ENCODE measurements around the gene EIF4E1B.

The EIF4E1B gene

DNA sequence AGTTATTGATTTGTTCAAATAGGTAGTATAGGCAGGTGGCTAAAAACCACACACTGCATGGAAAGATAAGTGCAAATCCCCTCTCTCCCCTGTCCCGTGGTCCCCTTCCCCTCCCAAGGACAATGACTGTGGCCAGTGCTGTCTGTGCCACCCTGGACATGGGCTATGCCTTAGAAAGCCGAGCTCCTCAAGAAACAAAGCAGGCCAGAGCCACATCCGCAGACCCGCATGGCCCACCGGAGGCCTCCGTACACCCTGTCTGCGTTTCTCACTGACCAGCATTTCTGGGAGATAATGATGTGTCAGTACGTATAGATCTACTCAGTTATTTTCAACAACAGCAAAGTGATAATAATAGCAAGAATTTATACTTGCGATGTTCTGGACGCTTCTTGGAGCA, 33.1 kb downstream of the EIF4E1B start:
- no peak for DNase-seq (ENCODE audit: low read depth, low spot score)

- DNase-seq (ENCODE audit: low read depth, low spot score), result no peak
These were observed 34.0 kb downstream of the EIF4E1B start for GRCh38 chr5:176664479-176664878.

DNA sequence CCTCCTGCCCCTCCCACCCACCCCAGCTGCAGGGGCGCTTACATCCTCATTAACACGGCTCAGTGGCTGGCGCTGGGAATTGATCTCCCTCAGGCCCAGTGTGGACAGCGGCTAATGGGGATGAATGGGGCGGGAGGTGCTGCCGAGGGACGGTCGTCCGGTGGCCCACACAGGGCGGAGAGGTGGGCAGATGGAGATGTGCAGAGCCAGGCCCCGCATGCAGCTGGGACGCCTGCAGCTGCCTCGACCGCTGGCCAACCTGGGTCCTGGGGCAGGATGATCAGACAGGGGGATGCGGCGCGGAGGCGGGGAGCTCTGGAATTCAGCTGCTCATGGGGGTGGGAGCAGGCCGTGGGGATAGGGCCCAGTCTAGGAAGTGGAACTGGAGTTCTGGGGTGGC, 34.4 kb downstream of the EIF4E1B start:
- no peak for DNase-seq (ENCODE audit: low read depth, low spot score)

DNA sequence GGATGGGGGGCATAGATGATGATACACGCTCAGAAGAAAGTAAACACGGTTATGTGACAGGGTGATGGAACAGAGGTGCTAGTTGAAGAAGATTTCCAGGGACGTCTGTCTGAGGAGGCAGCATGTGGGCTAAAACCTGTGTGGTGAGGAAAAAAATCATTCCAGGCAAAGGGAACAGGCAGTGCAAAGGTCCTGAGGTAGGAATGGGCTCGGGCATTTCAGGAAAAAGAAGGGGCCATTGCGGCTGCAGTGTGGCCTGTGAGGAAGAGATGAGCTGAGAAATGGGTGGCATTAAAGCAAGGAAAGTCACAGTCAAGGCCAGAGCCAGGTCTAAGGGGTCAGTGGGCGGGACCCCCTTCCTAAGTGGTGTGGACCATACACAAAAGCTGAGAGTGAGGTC, 35.0 kb downstream of the EIF4E1B start:
- no peak for DNase-seq (ENCODE audit: low read depth, low spot score)

DNA sequence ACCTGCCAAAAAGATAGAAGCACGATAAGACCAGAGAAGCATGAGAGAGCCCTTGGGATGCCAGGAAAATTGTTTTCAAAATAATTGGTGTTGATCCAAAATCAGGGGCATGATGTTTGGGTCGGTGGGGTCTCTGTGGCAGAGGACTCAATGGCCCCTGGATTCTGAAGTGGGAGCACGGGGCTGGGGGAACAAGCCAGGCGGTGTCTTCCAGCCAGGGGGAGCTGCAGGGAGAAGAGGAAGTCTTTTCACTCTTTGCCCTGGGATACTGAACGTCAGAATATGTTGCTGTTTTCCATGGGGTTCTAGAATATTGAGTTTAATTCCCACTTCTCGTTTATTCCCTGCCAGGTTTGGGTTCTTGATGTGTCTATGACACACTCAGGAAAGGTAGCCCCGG, 37.2 kb downstream of the EIF4E1B start:
- DNase-seq (ENCODE audit: low read depth, low spot score), result no peak

DNA sequence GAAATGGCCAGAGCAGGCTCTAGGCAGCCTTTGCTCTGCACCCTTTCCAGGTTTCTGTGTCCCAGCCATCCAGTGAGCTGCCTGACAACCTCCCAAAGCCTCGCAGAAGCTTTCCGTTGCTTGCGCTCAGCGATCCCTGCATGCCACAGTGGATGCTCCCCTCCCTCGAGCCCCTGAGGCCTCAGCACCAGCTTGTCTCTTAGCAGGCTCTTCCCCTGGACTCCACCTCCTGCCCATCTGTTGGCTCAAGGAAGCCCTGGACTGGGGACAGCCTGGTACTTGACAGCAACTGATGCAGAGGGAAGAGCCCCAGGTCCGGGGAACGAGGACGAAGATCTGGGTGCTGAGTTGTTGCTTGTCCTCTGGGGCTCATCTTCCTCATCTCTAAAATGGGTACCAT, 40.0 kb downstream of the EIF4E1B start:
- no peak for DNase-seq (ENCODE audit: low read depth, low spot score)

DNA sequence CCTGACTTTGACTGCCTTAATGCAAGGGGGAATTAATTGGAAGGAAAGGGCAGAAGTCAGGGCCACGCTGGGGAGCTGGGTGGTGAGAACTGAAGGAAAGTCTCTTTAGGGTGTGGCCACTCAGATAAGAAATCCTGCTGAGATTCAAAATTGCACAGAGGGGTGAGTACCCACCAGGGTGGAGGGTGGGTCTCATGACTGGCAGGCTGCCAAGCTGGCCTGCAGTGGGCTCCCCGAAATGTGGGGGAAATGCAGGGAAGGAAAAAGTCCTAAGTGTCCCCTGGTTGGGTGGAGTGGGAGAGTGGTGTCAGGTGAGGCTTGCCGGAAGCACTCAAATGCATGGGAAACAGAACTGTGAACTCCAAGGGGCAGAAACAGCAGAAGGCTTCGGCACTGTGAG, 40.9 kb downstream of the EIF4E1B start:
- DNase-seq (ENCODE audit: low read depth, low spot score), result no peak

- no peak for DNase-seq (ENCODE audit: low read depth, low spot score)
These were observed 41.6 kb downstream of the EIF4E1B start for GRCh38 chr5:176671890-176672747.

- no peak for DNase-seq (ENCODE audit: low read depth, low spot score)
These were observed 43.4 kb downstream of the EIF4E1B start for GRCh38 chr5:176673651-176674583.

- no peak for DNase-seq (ENCODE audit: low read depth, low spot score)
These were observed 44.3 kb downstream of the EIF4E1B start for GRCh38 chr5:176674799-176675198.

DNA sequence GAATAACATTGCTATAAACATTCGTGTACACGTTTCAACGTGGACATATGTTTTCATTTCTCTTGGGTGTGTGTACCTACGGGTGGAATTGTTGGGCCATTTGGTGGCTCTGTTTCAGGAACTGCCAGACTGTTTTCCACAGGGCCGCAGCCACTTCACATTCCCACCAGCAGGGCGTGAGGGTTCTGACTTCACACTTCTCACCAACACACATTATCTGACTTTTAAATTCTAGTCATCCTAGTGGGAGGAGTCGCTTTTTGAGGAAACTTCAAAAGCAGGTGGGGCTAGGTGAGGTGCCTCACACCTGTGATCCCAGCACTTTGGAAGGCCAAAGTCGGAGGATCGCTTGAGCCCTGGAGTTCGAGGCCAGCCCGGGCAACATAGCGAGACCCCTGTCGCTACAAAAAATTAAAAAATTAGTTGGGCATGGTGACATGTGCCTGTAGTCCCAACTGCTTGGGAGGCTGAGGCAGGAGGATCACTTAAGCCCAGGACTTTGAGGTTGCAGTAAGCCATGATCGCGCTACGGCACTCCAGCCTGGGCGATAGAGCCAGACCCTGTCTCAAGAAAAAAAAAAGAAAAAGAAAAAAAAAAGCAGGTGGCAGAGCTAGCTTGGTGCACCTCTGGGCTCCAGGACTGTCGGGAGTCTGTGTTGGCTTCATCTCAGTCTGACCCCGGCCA, 45.3 kb downstream of the EIF4E1B start:
- DNase-seq (ENCODE audit: low read depth, low spot score), result peak; percentile 52

DNA sequence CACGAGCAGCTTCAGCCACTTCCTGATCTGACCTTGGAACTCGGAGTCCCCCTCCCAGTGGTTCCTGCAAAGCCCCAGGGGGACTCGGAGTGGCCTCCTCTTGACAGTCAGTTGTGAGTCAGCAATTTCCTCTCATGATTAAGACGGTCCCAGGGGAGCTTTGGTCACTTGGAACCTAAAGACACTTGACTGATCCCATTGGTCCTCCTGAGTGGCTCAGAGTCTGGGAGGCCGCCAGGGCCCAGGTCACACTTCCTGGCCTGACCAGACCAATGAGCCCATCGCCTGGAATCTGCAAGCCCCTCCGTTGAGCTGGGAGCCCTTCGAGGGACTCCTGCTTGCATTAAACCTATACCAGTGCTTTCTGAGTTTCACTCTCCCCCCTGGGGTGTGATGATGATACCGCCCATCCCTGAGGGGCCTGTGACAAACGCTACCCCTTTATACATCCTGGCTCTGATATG, 45.9 kb downstream of the EIF4E1B start:
- peak; percentile 18 for DNase-seq (ENCODE audit: low read depth, low spot score)

GRCh38 chr5:176677209-176677939, 46.9 kb downstream of the EIF4E1B start:
- DNase-seq (ENCODE audit: low read depth, low spot score), result no peak

- no peak for DNase-seq (ENCODE audit: low read depth, low spot score)
These were observed 48.1 kb downstream of the EIF4E1B start for GRCh38 chr5:176678584-176678983.

DNA sequence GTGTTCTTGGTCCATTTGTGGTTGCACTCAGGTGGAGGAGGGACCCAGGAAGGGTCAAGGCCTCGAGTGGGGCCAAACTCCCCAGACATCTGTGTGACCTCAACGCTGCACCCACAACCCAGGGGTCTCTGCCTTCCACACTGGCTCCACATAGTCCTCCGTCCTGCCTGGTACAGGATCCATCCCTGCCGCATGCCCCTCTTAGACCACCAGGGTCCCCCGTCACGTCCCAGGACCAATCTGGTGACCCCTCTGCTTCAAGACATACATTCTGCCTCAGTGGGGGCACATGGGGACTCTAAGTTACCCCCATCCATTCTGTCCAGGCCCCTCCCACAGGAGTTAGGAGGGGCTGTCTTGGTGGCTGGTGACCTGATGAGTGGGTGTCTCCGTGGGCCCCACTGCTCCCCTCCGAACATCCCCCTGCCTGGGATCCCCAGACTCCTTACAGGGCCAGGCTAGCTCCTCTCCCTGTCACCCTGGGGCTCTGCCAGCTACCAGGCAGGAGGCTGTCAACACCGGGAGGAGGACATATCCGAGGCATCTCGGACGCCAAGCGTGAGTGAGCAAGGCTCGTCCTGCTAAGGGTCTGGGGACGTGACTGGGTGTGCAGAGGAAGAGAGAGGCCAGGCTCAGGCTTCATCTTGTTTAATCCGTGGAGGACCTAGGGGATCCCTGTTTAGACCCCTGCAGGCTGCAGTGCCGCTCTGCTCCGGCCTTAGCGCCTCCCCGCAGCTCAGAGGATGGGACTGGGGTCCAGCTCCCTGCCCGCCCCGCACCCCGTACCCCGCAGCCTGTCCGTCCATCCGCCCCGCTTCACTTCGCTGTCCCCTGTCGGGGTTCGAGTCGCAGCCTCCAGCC, 49.1 kb downstream of the EIF4E1B start:
- no peak for DNase-seq (ENCODE audit: low read depth, low spot score)

DNA sequence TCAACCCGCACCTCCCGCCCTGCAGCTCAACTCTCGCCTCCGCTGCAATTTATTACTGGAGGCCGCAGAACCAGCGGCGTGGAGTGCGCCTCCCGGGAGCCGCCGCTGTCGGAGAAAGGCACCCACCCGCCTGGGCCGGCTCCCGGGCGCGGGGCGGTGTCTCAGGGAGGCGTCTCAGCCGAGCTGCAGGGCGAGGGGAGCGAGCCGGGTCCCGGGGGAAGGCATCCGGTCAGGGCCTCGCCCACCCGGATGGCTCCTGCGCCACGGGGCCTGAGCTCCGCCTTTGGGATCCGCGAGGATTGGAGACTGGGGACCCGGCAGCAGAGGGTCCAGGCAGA, 49.7 kb downstream of the EIF4E1B start:
- DNase-seq (ENCODE audit: low read depth, low spot score), result peak; percentile 14

DNA sequence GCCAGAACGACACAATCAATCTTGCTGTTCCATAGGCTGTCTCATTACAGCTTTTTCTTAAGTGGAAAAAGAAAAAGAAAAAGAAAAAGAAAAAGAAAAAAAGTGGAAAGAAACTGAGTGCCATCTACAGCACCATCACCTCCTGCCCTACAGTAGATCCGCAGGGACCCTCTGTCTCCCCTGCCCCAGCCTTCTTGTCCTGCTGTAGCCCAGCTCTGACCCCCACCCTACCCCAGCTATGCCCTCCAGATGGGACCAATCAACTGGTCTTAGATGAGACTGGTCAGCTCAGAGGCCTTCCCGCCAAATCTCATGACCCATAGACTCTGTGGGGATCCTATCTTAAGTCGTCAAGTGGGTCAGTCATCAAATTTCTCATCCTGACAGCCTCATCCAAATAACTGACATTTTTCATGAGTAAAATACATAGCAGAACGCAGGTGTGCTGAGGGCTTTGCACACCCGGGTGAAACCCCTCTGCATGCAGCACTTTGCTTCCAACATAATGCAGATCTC, 51.6 kb downstream of the EIF4E1B start:
- DNase-seq (ENCODE audit: low read depth, low spot score), result no peak

GRCh38 chr5:176685010-176685409, 54.5 kb downstream of the EIF4E1B start:
- no peak for DNase-seq (ENCODE audit: low read depth, low spot score)

- no peak for DNase-seq (ENCODE audit: low read depth, low spot score)
These were observed 56.8 kb downstream of the EIF4E1B start for GRCh38 chr5:176687247-176687646.

DNA sequence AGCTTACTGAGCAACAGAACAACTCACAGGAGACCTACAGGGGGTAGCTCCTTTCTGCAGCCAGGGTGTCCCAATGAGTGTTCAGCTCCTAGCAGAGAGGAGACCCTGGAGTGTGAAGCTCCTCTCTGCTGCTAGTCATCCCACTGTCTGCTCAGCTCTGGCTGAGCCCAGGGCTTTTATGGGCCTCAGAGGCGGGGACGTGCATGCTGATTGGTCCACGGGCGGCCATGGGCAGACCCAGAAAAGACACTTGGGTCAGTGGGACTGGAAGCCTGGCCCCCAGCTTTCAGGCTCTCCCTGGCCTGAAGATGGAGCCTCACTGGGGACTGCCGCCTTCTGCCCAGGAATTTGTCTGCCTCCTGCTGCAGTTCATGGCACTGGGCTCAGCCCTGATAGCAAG, 57.4 kb downstream of the EIF4E1B start:
- no peak for DNase-seq (ENCODE audit: low read depth, low spot score)

All from astrocyte of the hippocampus (primary cell).